Body of pancreas (tissue), 4 donors: ENCODE measurements around the gene HEXIM2. TPM values are rescaled to one million over a fixed set of nuclear protein-coding genes. Genes with fewer than 3 reads are reported as not detected.

Source experiments
- ATAC-seq: fragments of 150-250 bp; one replicate; pipeline ENCODE4 v1.9.1; 2016
- DNase-seq, 4 donors: peaks; one replicate each; pipeline ENCODE4 v3.0.0-alpha.2; 2019
- H3K27ac ChIP-seq, 4 donors: fragments of 200-600 bp; sonication (generic); 1 replicate in 3 of 4; 2 replicates in 1 of 4; pipeline versions ENCODE4 v1.5.1 to v1.6.1; 2016 to 2019; ENCODE audit warnings: mild to moderate bottlenecking in 1 of 4, mixed read lengths in 1 of 4, moderate library complexity in 1 of 4
- H3K27me3 ChIP-seq, 2 donors: fragments of 200-600 bp; sonication (generic); one replicate each; pipeline ENCODE4 v1.6.0; 2016; ENCODE audit warnings: mild to moderate bottlenecking in 1 of 2
- H3K36me3 ChIP-seq, 2 donors: fragments of 200-600 bp; sonication (generic); replicated peaks in 1 of 2; 2 replicates each; pipeline ENCODE4 v1.5.1; 2016; ENCODE audit warnings: low read depth in 2 of 2; ENCODE audit not compliant: insufficient read depth in 1 of 2
- H3K4me1 ChIP-seq: fragments of 200-600 bp; sonication (generic); one replicate; pipeline ENCODE4 v1.6.0; 2016
- H3K4me3 ChIP-seq, 2 donors: fragments of 200-600 bp; sonication (generic); 1 replicate in 1 of 2; 2 replicates in 1 of 2; pipeline ENCODE4 v1.5.1; 2016 to 2019
- H3K9me3 ChIP-seq, 3 donors: fragments of 200-600 bp; sonication (generic); 1 replicate in 2 of 3; 2 replicates in 1 of 3; pipeline ENCODE4 v1.5.1; 2016
- CTCF ChIP-seq, 7 experiments: fragments of 450-650 bp in 4 of 7; fragments of 200-600 bp in 3 of 7; sonication (generic) in 3 of 7; IDR thresholded peaks; one replicate each; pipeline ENCODE4 v1.5.1; 2016 to 2019; ENCODE audit warnings: antibody characterized with exemption in 7 of 7
- POLR2A ChIP-seq, 3 donors: fragments of 450-650 bp; IDR thresholded peaks; one replicate each; pipeline ENCODE4 v1.6.1; 2016; ENCODE audit warnings: antibody characterized with exemption in 3 of 3, mild to moderate bottlenecking in 2 of 3
- WGBS, 2 donors: methylation state at CpG; one replicate each; pipeline ENCODE4 v1.1.5; 2017; 5-methylcytosine and 5-hydroxymethylcytosine counted together
- intact Hi-C: fragments of 100-400 bp; cut with DNase I; formaldehyde crosslinking; loops from one replicate; pipeline ENCODE4 v1.15.1; 2023
- total RNA-seq, 2 donors: library from RNA; depleted of rRNA; stranded (reverse); fragments of >200 nt; gene quantifications; one replicate each; pipeline ENCODE4 v1.1.0, GENCODE V29; 2016

HEXIM2 gene
- total RNA-seq, 2 donors from 2014 or later, result 5.9 to 10.1 TPM

GRCh38 chr17:45164734-45165269, 3.1 kb downstream of the HEXIM2 start:
- WGBS, 2 donors, result 88 to 92% methylated on average over 7 of the region's 7 CpGs
- H3K4me1 ChIP-seq, result peaks cover 16% of the 10 kb centered on the region
- no peak overlapping the region for H3K27ac ChIP-seq
- DNase-seq (no peak), ATAC-seq (no peak)
- H3K4me3 ChIP-seq, result no peak overlapping the region
- intact Hi-C loops, result no loop called here
- no peak for TF ChIP-seq CTCF (IDR thresholded peaks at IDR 0.05)
- TF ChIP-seq POLR2A (IDR thresholded peaks at IDR 0.05), result no peak
- no peaks in the 10 kb centered on the region for H3K36me3 ChIP-seq
- no peaks in the 10 kb centered on the region for H3K27me3 ChIP-seq
- H3K9me3 ChIP-seq, result no peaks in the 10 kb centered on the region

GRCh38 chr17:45168991-45169752, 7.5 kb downstream of the HEXIM2 start:
- Histone ChIP-seq H3K27me3 (no peaks in the 10 kb centered on the region), H3K36me3 (no peaks in the 10 kb centered on the region), H3K27ac (no peak overlapping the region), H3K9me3 (no peaks in the 10 kb centered on the region), H3K4me1 (peaks cover 39% of the 10 kb centered on the region), H3K4me3 (no peak overlapping the region)
- no peak for DNase-seq
- no peak for ATAC-seq
- WGBS, 2 donors, result 94% methylated on average over 27 to 38 of the region's 43 CpGs
- intact Hi-C loops, result no loop called here
- TF ChIP-seq POLR2A (IDR thresholded peaks at IDR 0.05), result no peak
- TF ChIP-seq CTCF (IDR thresholded peaks at IDR 0.05), result no peak

- H3K36me3 ChIP-seq, result no peaks in the 10 kb centered on the region
- H3K9me3 ChIP-seq, result no peaks in the 10 kb centered on the region
- peaks cover 39% of the 10 kb centered on the region for H3K4me1 ChIP-seq
- H3K27ac ChIP-seq, result peak overlapping the region; percentile 52 to 89 (median 82)
- intact Hi-C loops, result no loop called here
- 86 to 87% methylated on average over 8 to 12 of the region's 12 CpGs for WGBS, 2 donors
- ATAC-seq (no peak), DNase-seq (no peak)
- no peak for TF ChIP-seq POLR2A (IDR thresholded peaks at IDR 0.05)
- TF ChIP-seq CTCF (IDR thresholded peaks at IDR 0.05), result no peak
- no peaks in the 10 kb centered on the region for H3K27me3 ChIP-seq
- H3K4me3 ChIP-seq, result no peak overlapping the region
Observed at GRCh38 chr17:45170280-45170930, 8.7 kb downstream of the HEXIM2 start.

- Histone ChIP-seq H3K4me3 (no peak overlapping the region), H3K27me3 (no peaks in the 10 kb centered on the region), H3K4me1 (peaks cover 39% of the 10 kb centered on the region), H3K27ac (peak overlapping the region; percentile 81 to 89 (median 86)), H3K9me3 (no peaks in the 10 kb centered on the region), H3K36me3 (no peaks in the 10 kb centered on the region)
- peak; percentile 43 for ATAC-seq
- WGBS, 2 donors, result 33 to 42% methylated on average over 4 to 5 of the region's 5 CpGs
- peak; percentile 42 to 85 (median 62) for DNase-seq
- intact Hi-C loops, result no loop called here
- TF ChIP-seq POLR2A (IDR thresholded peaks at IDR 0.05), result peak in 2 of 3 donors; percentile 18 to 30
- TF ChIP-seq CTCF (IDR thresholded peaks at IDR 0.05), result no peak
Observed at GRCh38 chr17:45170931-45171337, 9.3 kb downstream of the HEXIM2 start.
